MCF 10A (cell line): Measurements from ENCODE around the gene MGAT5B. TPM values are rescaled to one million over a fixed set of nuclear protein-coding genes. Genes with fewer than 3 reads are reported as not detected.

Source experiments
- BruUV-seq: library from RNA; stranded (reverse); fragments of 400-500 nt; replicated peaks from 2 replicates; lab custom pipeline; 2021; lab: Mats Ljungman, UMichigan
- CTCF ChIA-PET: fragments of 300-600 bp; sonication (Branson Sonifier 250); formaldehyde crosslinking; extraction: SDS; loops from one replicate; lab custom pipeline; 2021; ENCODE audit warnings: antibody characterized with exemption, inconsistent platforms; lab: Yijun Ruan, JAX
- POLR2A ChIA-PET: fragments of 300-600, 350-650 bp; sonication (Branson Sonifier 250); formaldehyde crosslinking; extraction: SDS; loops from one replicate; lab custom pipeline; 2020; ENCODE audit warnings: antibody characterized with exemption, inconsistent platforms; lab: Yijun Ruan, JAX
- DNase-seq: peaks from one replicate; pipeline ENCODE4 v3.0.0-alpha.2; 2018; ENCODE audit not compliant: unreplicated experiment
- H3K27ac Mint-ChIP-seq: one replicate; pipeline ENCODE4 v1.8.0; 2022; ENCODE audit warnings: mild to moderate bottlenecking, low read depth, mixed read lengths; ENCODE audit not compliant: unreplicated experiment
- H3K27me3 Mint-ChIP-seq: one replicate; pipeline ENCODE4 v1.8.0; 2022; ENCODE audit warnings: mixed read lengths; ENCODE audit not compliant: insufficient read depth, unreplicated experiment
- H3K36me3 Mint-ChIP-seq: one replicate; pipeline ENCODE4 v1.8.0; 2022; ENCODE audit warnings: mild to moderate bottlenecking, moderate library complexity, mixed read lengths; ENCODE audit not compliant: insufficient read depth, unreplicated experiment
- H3K4me1 Mint-ChIP-seq: one replicate; pipeline ENCODE4 v1.8.0; 2022; ENCODE audit warnings: mixed read lengths; ENCODE audit not compliant: insufficient read depth, unreplicated experiment
- H3K4me3 Mint-ChIP-seq: one replicate; pipeline ENCODE4 v1.8.0; 2022; ENCODE audit warnings: mild to moderate bottlenecking, moderate library complexity, mixed read lengths; ENCODE audit not compliant: unreplicated experiment
- H3K9me3 Mint-ChIP-seq: one replicate; pipeline ENCODE4 v1.8.0; 2022; ENCODE audit warnings: mixed read lengths; ENCODE audit not compliant: unreplicated experiment
- intact Hi-C: fragments of 100-400 bp; cut with micrococcal nuclease; formaldehyde crosslinking; loops from 2 replicates; pipeline ENCODE4 v1.14.1; 2022
- total RNA-seq: library from RNA; stranded (reverse); gene quantifications from 2 replicates; pipeline ENCODE4 v1.2.3, GENCODE V29; 2022
- TF ChIP-seq, protein P1 (sequence below): fragments of 200-600 bp; IDR thresholded peaks from one replicate; pipeline ENCODE4 v1.8.0; 2022; ENCODE audit warnings: antibody characterized with exemption, mild to moderate bottlenecking; ENCODE audit not compliant: unreplicated experiment

Gene MGAT5B
- total RNA-seq, 1 experiment from 2014 or later, result 1.7 TPM

DNA sequence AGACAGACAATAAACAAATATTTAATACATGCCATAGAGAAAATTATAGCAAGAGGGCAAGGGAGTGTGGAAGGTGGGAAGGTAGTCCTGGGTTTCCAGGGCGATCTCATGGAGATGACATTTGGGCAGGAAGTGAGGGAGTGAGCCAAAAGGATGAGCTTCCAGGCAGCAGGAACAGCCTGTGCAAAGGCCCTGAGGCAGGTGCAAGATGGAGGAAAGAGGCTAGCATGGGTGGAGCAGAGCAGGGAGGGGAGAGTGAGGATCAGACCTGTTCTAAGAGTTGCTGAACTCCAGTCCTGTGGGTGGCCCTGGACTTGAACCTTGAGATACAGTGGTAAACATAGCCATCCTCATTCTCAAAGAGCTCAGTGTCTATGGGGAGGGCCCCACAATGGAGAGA lies 94.7 kb downstream of the MGAT5B start:
- ChIA-PET POLR2A (no interaction called here), CTCF (interaction anchor here (0.7 kb wide), 1 partner anchor 24 kb away, joined by 4 read pairs; no protein-coding TSS in a partner anchor)
- intact Hi-C loops, result no loop called here
- DNase-seq, result no peak
- no peaks in the 10 kb centered on the region for H3K36me3 Mint-ChIP-seq
- TF ChIP-seq, protein P1, sequence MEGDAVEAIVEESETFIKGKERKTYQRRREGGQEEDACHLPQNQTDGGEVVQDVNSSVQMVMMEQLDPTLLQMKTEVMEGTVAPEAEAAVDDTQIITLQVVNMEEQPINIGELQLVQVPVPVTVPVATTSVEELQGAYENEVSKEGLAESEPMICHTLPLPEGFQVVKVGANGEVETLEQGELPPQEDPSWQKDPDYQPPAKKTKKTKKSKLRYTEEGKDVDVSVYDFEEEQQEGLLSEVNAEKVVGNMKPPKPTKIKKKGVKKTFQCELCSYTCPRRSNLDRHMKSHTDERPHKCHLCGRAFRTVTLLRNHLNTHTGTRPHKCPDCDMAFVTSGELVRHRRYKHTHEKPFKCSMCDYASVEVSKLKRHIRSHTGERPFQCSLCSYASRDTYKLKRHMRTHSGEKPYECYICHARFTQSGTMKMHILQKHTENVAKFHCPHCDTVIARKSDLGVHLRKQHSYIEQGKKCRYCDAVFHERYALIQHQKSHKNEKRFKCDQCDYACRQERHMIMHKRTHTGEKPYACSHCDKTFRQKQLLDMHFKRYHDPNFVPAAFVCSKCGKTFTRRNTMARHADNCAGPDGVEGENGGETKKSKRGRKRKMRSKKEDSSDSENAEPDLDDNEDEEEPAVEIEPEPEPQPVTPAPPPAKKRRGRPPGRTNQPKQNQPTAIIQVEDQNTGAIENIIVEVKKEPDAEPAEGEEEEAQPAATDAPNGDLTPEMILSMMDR, result no peak
- peaks cover 6% of the 10 kb centered on the region for H3K9me3 Mint-ChIP-seq
- no TSS peak for BruUV-seq
- peaks cover 79% of the 10 kb centered on the region for H3K27me3 Mint-ChIP-seq
- no peak overlapping the region for H3K4me3 Mint-ChIP-seq
- H3K4me1 Mint-ChIP-seq, result no peaks in the 10 kb centered on the region
- H3K27ac Mint-ChIP-seq, result no peak overlapping the region

DNA sequence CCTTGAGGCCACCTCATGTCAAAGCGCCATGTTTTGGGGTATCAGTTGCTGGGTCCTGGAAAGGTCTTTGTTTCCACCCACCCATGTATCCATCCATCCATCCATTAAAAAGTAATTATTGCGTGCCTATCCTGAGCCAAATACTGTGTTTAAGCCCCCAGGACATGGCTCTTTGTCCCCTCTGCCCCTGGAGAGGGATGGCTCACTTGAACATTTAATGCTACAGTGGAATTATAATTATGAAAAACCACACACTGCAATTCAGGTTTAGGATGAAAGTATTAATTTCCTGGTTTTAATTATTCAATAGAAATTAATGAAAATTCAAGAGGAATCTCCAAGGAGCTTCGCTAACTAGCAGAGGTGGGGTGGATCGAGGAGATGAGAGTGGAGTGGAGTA lies 97.8 kb downstream of the MGAT5B start:
- TF ChIP-seq, protein P1, result no peak
- BruUV-seq, result no TSS peak
- POLR2A ChIA-PET, result interaction anchor here (0.7 kb wide), 1 partner anchor 275 kb away, joined by 4 read pairs; no protein-coding TSS in a partner anchor
- DNase-seq, result no peak
- Mint-ChIP-seq H3K9me3 (peaks cover 6% of the 10 kb centered on the region), H3K27ac (no peak overlapping the region), H3K27me3 (peaks cover 71% of the 10 kb centered on the region), H3K4me3 (no peak overlapping the region), H3K36me3 (no peaks in the 10 kb centered on the region), H3K4me1 (no peaks in the 10 kb centered on the region)
- intact Hi-C loops, result no loop called here
- CTCF ChIA-PET, result interaction anchor here (0.6 kb wide), 1 partner anchor 14 kb away, joined by 4 read pairs; no protein-coding TSS in a partner anchor

DNA sequence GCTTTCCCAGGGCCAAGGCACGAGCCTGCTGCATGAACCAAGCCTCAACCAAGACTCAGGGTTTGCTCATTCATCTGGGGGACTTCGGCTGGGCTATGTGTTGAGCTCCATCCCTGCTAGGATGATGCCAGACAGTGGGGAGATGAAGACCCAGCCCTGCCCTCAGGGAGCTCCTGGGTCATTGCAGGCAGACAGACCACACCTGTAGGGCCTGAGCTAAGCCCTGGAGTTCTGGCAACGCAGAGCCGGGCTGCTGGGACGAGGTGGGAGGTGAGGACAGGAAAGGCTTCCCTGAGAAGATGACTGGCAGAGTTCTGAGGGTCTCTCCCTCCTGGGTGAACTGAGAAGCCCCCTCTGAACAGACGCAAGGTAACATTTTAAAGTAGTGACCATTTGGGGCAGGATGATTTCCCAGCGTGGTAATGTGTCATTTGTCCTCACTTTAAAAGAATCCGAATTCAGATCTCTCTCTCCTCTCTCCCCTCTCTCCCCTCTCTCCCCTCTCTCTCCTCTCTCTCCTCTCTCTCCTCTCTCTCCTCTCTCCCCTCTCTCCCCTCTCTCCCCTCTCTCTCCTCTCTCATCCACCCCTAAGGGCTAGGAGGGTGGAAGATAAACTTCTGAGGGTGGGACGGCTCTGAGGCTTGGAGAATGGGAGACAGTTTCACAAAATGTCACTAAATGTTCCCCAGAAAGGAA lies 98.4 kb downstream of the MGAT5B start:
- BruUV-seq, result no TSS peak
- Mint-ChIP-seq H3K36me3 (no peaks in the 10 kb centered on the region), H3K27ac (no peak overlapping the region), H3K4me1 (no peaks in the 10 kb centered on the region), H3K27me3 (peaks cover 76% of the 10 kb centered on the region), H3K9me3 (peaks cover 6% of the 10 kb centered on the region), H3K4me3 (no peak overlapping the region)
- TF ChIP-seq, protein P1, result no peak
- DNase-seq, result no peak
- ChIA-PET POLR2A (interaction anchor here (0.7 kb wide), 1 partner anchor 275 kb away, joined by 4 read pairs; no protein-coding TSS in a partner anchor), CTCF (interaction anchor here (0.6 kb wide), 1 partner anchor 14 kb away, joined by 4 read pairs; no protein-coding TSS in a partner anchor)
- intact Hi-C loops, result no loop called here

DNA sequence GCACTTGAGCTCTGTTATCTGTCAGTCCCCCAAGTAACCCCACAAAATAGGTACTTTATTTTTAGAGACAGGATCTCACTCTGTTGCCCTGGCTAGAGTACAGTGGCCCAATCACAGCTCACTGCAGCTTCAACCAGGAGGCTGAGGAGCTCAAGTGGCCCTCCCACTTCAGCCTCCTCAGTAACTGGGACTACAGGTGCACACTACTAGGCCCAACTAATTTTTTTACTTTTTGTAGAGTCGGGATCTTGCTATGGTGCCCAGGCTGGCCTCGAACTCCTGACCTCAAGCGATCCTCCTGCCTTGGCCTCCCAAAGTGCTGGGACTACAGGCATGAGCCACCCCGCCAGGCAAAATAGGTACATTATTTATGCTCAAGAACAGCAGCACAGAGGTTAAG lies 99.6 kb downstream of the MGAT5B start:
- Mint-ChIP-seq H3K4me1 (no peaks in the 10 kb centered on the region), H3K36me3 (no peaks in the 10 kb centered on the region), H3K27me3 (peaks cover 78% of the 10 kb centered on the region), H3K27ac (no peak overlapping the region), H3K4me3 (no peak overlapping the region), H3K9me3 (peaks cover 3% of the 10 kb centered on the region)
- BruUV-seq, result no TSS peak
- ChIA-PET CTCF (no interaction called here), POLR2A (no interaction called here)
- TF ChIP-seq, protein P1, result no peak
- no peak for DNase-seq
- intact Hi-C loops, result no loop called here
